Activated CD4-positive, alpha-beta T cell treated with anti-CD3 and anti-CD28 coated beads for 4 hours (primary cell): ENCODE results near the gene SCARB1.

Experiments used
- DNase-seq, 2 donors: peaks; one replicate each; pipeline ENCODE4 v3.0.0-alpha.2; 2020

Gene SCARB1

GRCh38 chr12:124819080-124819479, 44.6 kb downstream of the SCARB1 start:
- DNase-seq = no peak

- no peak for DNase-seq
Observed at GRCh38 chr12:124817076-124818000, 46.3 kb downstream of the SCARB1 start.

- DNase-seq = no peak
Observed at GRCh38 chr12:124816295-124816854, 47.3 kb downstream of the SCARB1 start.

- no peak for DNase-seq
Observed at GRCh38 chr12:124814741-124815613, 48.7 kb downstream of the SCARB1 start.

GRCh38 chr12:124813782-124814181, 49.9 kb downstream of the SCARB1 start:
- DNase-seq = no peak

- no peak for DNase-seq
Observed at GRCh38 chr12:124812979-124813378, 50.7 kb downstream of the SCARB1 start.

GRCh38 chr12:124812356-124812755, 51.3 kb downstream of the SCARB1 start:
- DNase-seq = no peak

GRCh38 chr12:124811633-124812032, 52.0 kb downstream of the SCARB1 start:
- DNase-seq = no peak

- DNase-seq = no peak
Observed at GRCh38 chr12:124809878-124810277, 53.8 kb downstream of the SCARB1 start.

- DNase-seq = no peak
Observed at GRCh38 chr12:124809391-124809790, 54.3 kb downstream of the SCARB1 start.

GRCh38 chr12:124808272-124808671, 55.4 kb downstream of the SCARB1 start:
- no peak for DNase-seq

GRCh38 chr12:124805876-124806668, 57.6 kb downstream of the SCARB1 start:
- DNase-seq = no peak

- no peak for DNase-seq
Observed at GRCh38 chr12:124805050-124805449, 58.6 kb downstream of the SCARB1 start.

- no peak for DNase-seq
Observed at GRCh38 chr12:124804011-124804621, 59.5 kb downstream of the SCARB1 start.

GRCh38 chr12:124802361-124802760, 61.3 kb downstream of the SCARB1 start:
- DNase-seq = no peak

- no peak for DNase-seq
Observed at GRCh38 chr12:124800506-124800905, 63.2 kb downstream of the SCARB1 start.

- DNase-seq = no peak
Observed at GRCh38 chr12:124797321-124797720, 66.3 kb downstream of the SCARB1 start.

GRCh38 chr12:124796303-124796960, 67.2 kb downstream of the SCARB1 start:
- DNase-seq = no peak

- no peak for DNase-seq
Observed at GRCh38 chr12:124795081-124795948, 68.3 kb downstream of the SCARB1 start.

- no peak for DNase-seq
Observed at GRCh38 chr12:124792961-124793441, 70.7 kb downstream of the SCARB1 start.
